NCI-H1048 (cell line): ENCODE measurements around the gene KNSTRN.

Source experiments
- DNase-seq: peaks from one replicate; lab custom pipeline; 2025; lab: John Stamatoyannopoulos, UW

Gene KNSTRN

GRCh38 chr15:40366457-40367370 lies 15.8 kb upstream of the KNSTRN start:
- no peak for DNase-seq

GRCh38 chr15:40367371-40367685 lies 15.2 kb upstream of the KNSTRN start:
- no peak for DNase-seq

DNA sequence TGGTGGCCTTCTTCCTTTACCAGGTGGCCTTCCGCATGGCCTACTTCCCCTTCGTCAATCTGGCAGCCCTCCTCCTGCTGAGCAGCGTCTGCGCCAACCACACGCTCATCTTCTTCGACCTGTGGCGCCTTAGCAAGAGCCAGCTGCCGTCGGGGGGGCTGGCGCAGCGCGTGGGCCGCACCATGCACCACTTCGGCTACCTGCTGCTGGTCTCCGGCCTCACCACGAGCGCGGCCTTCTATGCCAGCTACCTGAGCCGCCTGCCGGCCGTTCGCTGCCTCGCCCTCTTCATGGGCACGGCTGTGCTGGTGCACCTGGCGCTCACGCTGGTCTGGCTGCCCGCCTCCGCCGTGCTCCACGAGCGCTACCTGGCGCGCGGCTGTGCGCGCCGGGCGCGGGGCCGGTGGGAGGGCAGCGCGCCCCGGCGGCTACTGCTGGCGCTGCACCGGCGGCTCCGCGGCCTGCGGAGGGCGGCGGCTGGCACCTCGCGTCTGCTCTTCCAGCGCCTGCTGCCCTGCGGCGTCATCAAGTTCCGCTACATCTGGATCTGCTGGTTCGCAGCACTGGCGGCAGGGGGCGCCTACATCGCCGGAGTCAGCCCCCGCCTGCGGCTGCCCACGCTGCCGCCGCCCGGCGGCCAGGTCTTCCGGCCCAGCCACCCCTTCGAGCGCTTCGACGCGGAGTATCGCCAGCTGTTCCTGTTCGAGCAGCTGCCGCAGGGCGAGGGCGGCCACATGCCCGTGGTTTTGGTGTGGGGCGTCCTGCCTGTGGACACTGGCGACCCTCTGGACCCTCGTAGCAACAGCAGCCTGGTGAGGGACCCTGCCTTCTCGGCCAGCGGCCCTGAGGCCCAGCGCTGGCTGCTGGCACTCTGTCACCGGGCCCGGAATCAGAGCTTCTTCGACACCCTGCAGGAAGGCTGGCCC lies 14.6 kb upstream of the KNSTRN start:
- peak; percentile 50 for DNase-seq

GRCh38 chr15:40368719-40369473 lies 13.6 kb upstream of the KNSTRN start:
- DNase-seq: no peak

- no peak for DNase-seq
Observed at GRCh38 chr15:40369474-40369869, 13.0 kb upstream of the KNSTRN start.

DNA sequence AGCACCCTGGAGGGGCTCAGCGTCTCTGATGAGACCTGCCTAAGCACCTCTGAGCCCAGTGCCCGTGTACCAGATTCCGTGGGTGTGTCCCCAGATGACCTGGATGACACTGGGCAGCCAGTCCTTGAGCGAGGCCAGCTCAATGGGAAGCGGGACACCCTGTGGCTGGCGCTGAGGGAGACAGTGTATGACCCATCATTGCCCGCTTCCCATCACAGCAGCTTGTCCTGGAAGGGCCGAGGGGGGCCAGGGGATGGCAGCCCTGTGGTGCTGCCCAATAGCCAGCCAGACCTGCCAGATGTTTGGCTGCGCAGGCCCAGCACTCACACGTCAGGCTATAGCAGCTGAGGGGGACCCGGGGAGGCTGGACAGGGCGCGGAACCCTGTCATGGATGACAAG lies 12.6 kb upstream of the KNSTRN start:
- no peak for DNase-seq

DNA sequence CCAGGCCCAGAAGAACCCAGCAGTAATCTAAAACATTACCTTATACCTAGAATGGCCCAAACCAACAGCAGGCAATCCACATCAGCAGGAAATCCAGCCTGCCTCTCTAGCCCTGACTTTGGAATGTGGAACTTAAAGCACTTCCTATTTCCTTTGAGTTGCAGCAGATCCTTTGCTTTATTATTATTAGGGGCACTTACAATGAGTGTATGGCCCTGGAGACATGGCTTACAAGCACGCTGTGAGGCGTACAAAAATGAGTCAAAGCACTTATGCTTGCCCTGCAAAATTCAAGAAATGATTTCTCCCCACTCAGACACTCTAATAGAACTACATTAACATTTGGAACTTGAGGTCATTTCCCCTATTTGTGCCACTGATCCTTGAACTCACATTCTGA lies 9.5 kb upstream of the KNSTRN start:
- no peak for DNase-seq

DNA sequence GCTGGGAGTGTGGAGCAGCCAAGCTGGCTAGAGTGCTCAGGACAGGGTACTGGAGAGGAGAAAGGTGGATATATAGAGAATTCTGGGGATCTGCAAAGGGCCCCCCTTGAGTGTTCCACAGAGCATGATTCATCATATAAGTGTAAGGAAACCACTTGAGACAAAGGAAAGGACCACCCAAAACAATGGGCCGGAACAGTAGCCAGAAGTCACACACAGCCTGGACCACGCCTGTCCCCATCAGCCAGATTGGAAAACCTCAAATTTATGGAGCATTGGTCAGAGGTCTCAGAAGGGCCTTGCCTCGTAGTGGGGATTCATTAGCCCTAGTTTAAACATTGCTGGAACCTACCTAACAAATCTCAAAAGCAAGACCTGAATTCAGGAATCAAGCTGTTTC lies 4.9 kb upstream of the KNSTRN start:
- DNase-seq: no peak

DNA sequence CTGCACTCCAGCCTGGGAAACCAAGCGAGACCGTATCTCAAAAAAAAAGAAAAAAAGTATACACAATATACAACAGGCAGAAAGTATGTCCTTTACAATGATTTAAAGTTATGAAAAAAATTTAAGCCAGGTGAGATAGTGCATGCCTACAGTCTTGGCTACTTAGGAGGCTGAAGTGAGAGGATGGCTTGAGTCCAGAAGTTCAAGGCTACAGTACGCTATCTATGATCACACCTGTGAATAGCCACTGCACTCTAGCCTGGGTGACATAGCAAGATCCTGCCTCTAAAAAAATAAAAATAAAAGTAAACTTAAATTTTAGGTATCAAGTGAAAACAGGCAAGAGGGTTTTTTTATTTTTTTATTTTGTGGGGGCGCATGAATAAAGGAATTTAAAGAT lies 3.1 kb upstream of the KNSTRN start:
- no peak for DNase-seq

GRCh38 chr15:40379853-40380252 lies 2.7 kb upstream of the KNSTRN start:
- DNase-seq: no peak

GRCh38 chr15:40380636-40381035 lies 1.9 kb upstream of the KNSTRN start:
- DNase-seq: no peak

- DNase-seq: no peak
Observed at GRCh38 chr15:40381818-40382529, 547 bp upstream of the KNSTRN start.

- DNase-seq: no peak
Observed at GRCh38 chr15:40386480-40386879, 4.0 kb downstream of the KNSTRN start.

- DNase-seq: no peak
Observed at GRCh38 chr15:40388941-40389823, 6.7 kb downstream of the KNSTRN start.

DNA sequence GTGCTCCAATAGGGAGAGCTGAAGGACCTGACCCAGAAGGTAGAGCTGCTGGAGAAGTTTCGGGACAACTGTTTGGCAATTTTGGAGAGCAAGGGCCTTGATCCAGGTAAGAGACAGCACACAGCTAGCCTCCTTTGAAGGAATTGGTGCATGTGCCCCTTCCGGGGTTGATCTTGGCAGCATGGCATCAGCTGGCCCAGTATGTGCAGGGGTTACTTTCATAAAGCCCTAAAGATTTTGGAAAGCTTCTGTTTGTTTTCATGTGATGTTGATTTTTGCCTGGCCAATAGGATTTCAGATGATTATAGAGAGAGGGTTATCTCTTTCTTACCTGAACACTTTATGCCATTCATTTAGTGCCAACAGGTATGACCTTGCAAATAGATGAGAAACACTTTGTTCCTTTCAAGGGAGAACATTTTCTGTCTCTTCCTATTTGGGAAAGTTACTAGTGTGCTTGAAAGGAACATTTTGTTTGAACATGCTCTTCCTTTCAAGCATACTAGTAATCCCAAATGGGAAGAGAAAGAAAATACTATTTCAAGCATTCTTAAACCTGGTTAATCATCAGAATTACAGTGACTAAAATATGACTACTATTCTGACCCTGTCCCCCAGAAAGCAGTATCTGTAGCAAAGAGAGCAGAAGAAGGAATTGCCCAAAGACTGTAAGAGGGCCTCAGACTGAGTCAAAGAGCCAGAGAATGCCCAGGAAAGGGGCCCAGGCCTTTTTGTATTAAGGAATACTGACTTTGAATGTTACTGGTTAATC lies 7.5 kb downstream of the KNSTRN start:
- no peak for DNase-seq

GRCh38 chr15:40392986-40393948 lies 10.7 kb downstream of the KNSTRN start:
- DNase-seq: no peak

DNA sequence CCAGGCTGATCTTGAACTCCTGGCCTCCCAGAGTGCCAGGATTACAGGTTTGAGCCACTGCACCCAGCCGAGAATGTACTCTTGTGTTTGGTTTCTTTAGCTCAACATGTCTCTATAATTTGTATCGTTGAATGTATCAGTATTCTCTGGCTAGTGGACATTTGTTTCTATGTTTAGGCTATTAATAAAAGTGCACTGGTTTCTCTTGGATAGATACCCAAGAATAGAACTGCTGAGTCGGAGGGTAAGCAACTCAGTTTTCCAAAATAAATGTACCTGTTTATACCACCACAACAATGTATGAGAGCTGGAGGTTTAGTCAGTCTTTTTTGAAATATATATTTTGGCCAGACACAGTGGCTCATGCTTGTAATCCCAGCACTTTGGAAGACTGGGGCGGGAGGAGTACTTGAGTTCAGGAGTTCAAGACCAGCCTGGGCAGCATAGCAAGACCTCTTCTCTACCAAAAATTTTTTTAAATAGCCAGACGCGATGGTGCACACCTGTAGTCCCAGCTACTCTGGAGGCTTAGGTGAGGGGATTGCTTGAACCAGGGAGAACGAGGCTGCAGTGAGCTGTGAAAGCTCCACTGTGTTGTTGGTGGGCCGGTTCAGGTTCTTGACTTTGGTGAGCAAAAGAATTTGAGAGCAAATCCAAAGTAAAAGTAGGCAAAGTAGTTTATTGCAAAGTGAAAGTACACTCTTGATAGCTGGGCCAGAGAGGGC lies 15.3 kb downstream of the KNSTRN start:
- no peak for DNase-seq

DNA sequence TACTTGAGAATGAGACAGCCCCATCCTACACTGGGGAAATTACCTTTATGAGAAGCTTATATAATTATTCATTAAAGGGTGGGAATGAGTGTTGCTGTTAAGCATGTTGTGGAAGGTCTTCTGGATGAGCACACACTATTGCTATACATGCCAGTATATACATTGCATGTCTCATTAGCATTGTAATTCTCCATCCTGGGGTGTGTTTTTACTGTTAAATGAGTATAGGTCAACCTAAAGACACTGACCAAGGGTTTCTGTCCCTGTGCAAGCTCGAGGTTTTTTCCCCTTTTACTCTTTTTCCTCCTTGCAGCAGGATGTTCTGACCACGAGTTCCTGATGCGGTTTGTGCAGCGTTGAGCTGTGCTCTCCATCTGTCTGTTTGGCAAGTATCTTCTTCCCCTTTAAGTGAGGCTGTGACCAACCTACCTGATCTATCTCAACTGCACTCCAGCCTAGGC lies 15.9 kb downstream of the KNSTRN start:
- DNase-seq: no peak
